ENCODE data around the gene DMAC2.

- TF ChIP-seq CTCF (IDR thresholded peaks at IDR 0.05) (no peak), POLR2A (IDR thresholded peaks at IDR 0.05) (no peak), POLR2AphosphoS5 (IDR thresholded peaks at IDR 0.05) (peak in 1 of 3 donors; percentile 33)
Measured at GRCh38 chr19:41456342-41456918, 16.7 kb upstream of the DMAC2 start.

Measured in breast epithelium (tissue), 3 donors.